GM12874 (cell line): ENCODE data around the gene XRCC3.

Experiments
- CTCF ChIP-seq: IDR thresholded peaks from 2 replicates; pipeline ENCODE4 v1.5.1; 2011; ENCODE audit warnings: low read depth, mild to moderate bottlenecking, control low read depth, low read length, moderate library complexity; ENCODE audit not compliant: insufficient read depth

XRCC3 gene

GRCh38 chr14:103727313-103727980, 12.2 kb upstream of the XRCC3 start:
- TF ChIP-seq CTCF, result no peak

GRCh38 chr14:103726474-103726873, 11.2 kb upstream of the XRCC3 start:
- TF ChIP-seq CTCF, result no peak

GRCh38 chr14:103725739-103726395, 10.6 kb upstream of the XRCC3 start:
- no peak for TF ChIP-seq CTCF

- TF ChIP-seq CTCF, result no peak
Measured at GRCh38 chr14:103725001-103725682, 9.9 kb upstream of the XRCC3 start.

GRCh38 chr14:103724116-103724515, 8.9 kb upstream of the XRCC3 start:
- no peak for TF ChIP-seq CTCF

- no peak for TF ChIP-seq CTCF
Measured at GRCh38 chr14:103723748-103724081, 8.5 kb upstream of the XRCC3 start.

- no peak for TF ChIP-seq CTCF
Measured at GRCh38 chr14:103721334-103722120, 6.3 kb upstream of the XRCC3 start.
